DMS53 (cell line): ENCODE measurements around the gene PLAU.
"Not testable (repeated sequence)": the region's sequence is repeated elsewhere in the genome, so short reads cannot be mapped to it uniquely, and the experiment has no call there.

Experiments
- DNase-seq: peaks from one replicate; lab custom pipeline; 2025; lab: John Stamatoyannopoulos, UW

The PLAU gene

GRCh38 chr10:73876971-73877370, 34.0 kb upstream of the PLAU start:
- DNase-seq, result peak; percentile 36

- DNase-seq, result no peak
Measured at GRCh38 chr10:73877533-73878160, 33.3 kb upstream of the PLAU start.

- no peak for DNase-seq
Measured at GRCh38 chr10:73878365-73878764, 32.6 kb upstream of the PLAU start.

GRCh38 chr10:73879296-73880173, 31.4 kb upstream of the PLAU start:
- DNase-seq, result peak; percentile 94

GRCh38 chr10:73881221-73881919, 29.6 kb upstream of the PLAU start:
- DNase-seq, result no peak

GRCh38 chr10:73884017-73884416, 26.9 kb upstream of the PLAU start:
- no peak for DNase-seq

- DNase-seq, result peak; percentile 84
Measured at GRCh38 chr10:73886085-73886529, 24.8 kb upstream of the PLAU start.

GRCh38 chr10:73886661-73887293, 24.2 kb upstream of the PLAU start:
- DNase-seq, result peak; percentile 39

- DNase-seq, result peak; percentile 26
Measured at GRCh38 chr10:73887294-73888039, 23.5 kb upstream of the PLAU start.

- peak; percentile 85 for DNase-seq
Measured at GRCh38 chr10:73888514-73888913, 22.4 kb upstream of the PLAU start.

- DNase-seq, result peak; percentile 76
Measured at GRCh38 chr10:73889014-73889413, 21.9 kb upstream of the PLAU start.

GRCh38 chr10:73889416-73889815, 21.5 kb upstream of the PLAU start:
- DNase-seq, result not testable (repeated sequence)

- no peak for DNase-seq
Measured at GRCh38 chr10:73890261-73890660, 20.7 kb upstream of the PLAU start.

- not testable (repeated sequence) for DNase-seq
Measured at GRCh38 chr10:73890830-73891229, 20.1 kb upstream of the PLAU start.

- peak; percentile 14 for DNase-seq
Measured at GRCh38 chr10:73891540-73891939, 19.4 kb upstream of the PLAU start.

GRCh38 chr10:73892310-73893030, 18.5 kb upstream of the PLAU start:
- no peak for DNase-seq

- no peak for DNase-seq
Measured at GRCh38 chr10:73893426-73893825, 17.5 kb upstream of the PLAU start.

GRCh38 chr10:73894245-73894971, 16.5 kb upstream of the PLAU start:
- no peak for DNase-seq

- DNase-seq, result not testable (repeated sequence)
Measured at GRCh38 chr10:73895381-73895780, 15.6 kb upstream of the PLAU start.

- no peak for DNase-seq
Measured at GRCh38 chr10:73897693-73898092, 13.2 kb upstream of the PLAU start.
